K562 (cell line): Measurements from ENCODE around the gene NRSN2. TPM values are rescaled to one million over a fixed set of nuclear protein-coding genes. Genes with fewer than 3 reads are reported as not detected.

ENCODE experiments used
- FOXO4 ChIP-seq: fragments of 450-650 bp; formaldehyde crosslinking; IDR thresholded peaks from 2 replicates; pipeline ENCODE4 v1.4.0; 2020; ENCODE audit warnings: mild to moderate bottlenecking, moderate library complexity
- NBN ChIP-seq: fragments of 450-650 bp; IDR thresholded peaks from 2 replicates; pipeline ENCODE4 v1.6.1; 2016; ENCODE audit warnings: low read depth, mild to moderate bottlenecking
- NFXL1 ChIP-seq: fragments of 450-650 bp; formaldehyde crosslinking; IDR thresholded peaks from 2 replicates; pipeline ENCODE4 v1.4.0; 2021; ENCODE audit warnings: mild to moderate bottlenecking
- RAD21 ChIP-seq, 2 experiments: fragments of 250-450 bp in 1 of 2; fragments of 450-650 bp in 1 of 2; sonication (Bioruptor Pico) in 1 of 2; formaldehyde crosslinking in 1 of 2; IDR thresholded peaks in 1 of 2; conservative IDR thresholded peaks in 1 of 2; 2 replicates each; pipeline versions ENCODE4 v1.4.0 to v1.8.0; 2020 to 2022; ENCODE audit warnings: mild to moderate bottlenecking in 2 of 2, moderate library complexity in 1 of 2
- SFPQ ChIP-seq: fragments of 200-400 bp; formaldehyde crosslinking; IDR thresholded peaks from 2 replicates; pipeline ENCODE4 v1.6.1; 2017; ENCODE audit warnings: mild to moderate bottlenecking, low read depth, low read length, moderate library complexity
- TBL1XR1 ChIP-seq, 2 experiments: IDR thresholded peaks; 2 replicates each; pipeline ENCODE4 v1.6.1; 2012; ENCODE audit warnings: improper control_type of control experiment in 2 of 2, low read length in 2 of 2, mild to moderate bottlenecking in 1 of 2
- THAP12 ChIP-seq: fragments of 250-450 bp; sonication (Bioruptor Pico); IDR thresholded peaks from 2 replicates; pipeline ENCODE4 v1.9.0; 2021; ENCODE audit warnings: mild to moderate bottlenecking, inconsistent platforms
- TSC22D4 ChIP-seq: fragments of 450-650 bp; IDR thresholded peaks from 2 replicates; pipeline ENCODE4 v1.6.1; 2016; ENCODE audit warnings: missing genetic modification characterization, missing biosample characterization, control low read depth
- ZNF318 ChIP-seq, 2 experiments: fragments of 450-650 bp; IDR thresholded peaks; 2 replicates each; pipeline ENCODE4 v1.6.1; 2016; ENCODE audit warnings: mild to moderate bottlenecking in 2 of 2, borderline replicate concordance in 1 of 2, low read depth in 1 of 2, moderate library complexity in 1 of 2
- ZNF780A ChIP-seq: fragments of 250-450 bp; sonication (Bioruptor Pico); IDR thresholded peaks from 2 replicates; pipeline ENCODE4 v1.5.0; 2021; ENCODE audit warnings: mild to moderate bottlenecking
- polyA plus RNA-seq, 8 experiments: library from polyadenylated mRNA; depleted of rRNA in 4 of 8; stranded (reverse) in 5 of 8; unstranded in 3 of 8; fragments of >200 nt; fragmentation: Nextera tagmentation in 2 of 8; fragmentation: Illumina TruSeq in 1 of 8; extraction: Ambion mirVana in 2 of 8; extraction: Trizol in 1 of 8; gene quantifications; 2 replicates each; pipeline versions ENCODE4 v1.2.1 to v1.2.3, GENCODE V29; 2011 to 2014; ENCODE audit warnings: inconsistent platforms in 1 of 8, missing spikeins in 1 of 8
- total RNA-seq, 7 experiments: library from RNA; depleted of rRNA in 6 of 7; stranded (reverse); fragments of >200 nt in 6 of 7; fragmentation: Illumina TruSeq in 2 of 7; extraction: Trizol in 2 of 7; gene quantifications; 2 replicates each; pipeline versions ENCODE4 v1.2.1 to v1.2.3, GENCODE V29; 2011 to 2021; ENCODE audit warnings: low replicate concordance in 1 of 7

The NRSN2 gene
- total and polyA plus RNA-seq, 9 of the 15 experiments (the other 6 are each of a cell fraction or from before 2014, with no cell fraction given): 7.5 to 29.7 (median 11.1) TPM

- TF ChIP-seq THAP12 (CRISPR knock-in tag): no peak
- no peak for TF ChIP-seq FOXO4 (CRISPR knock-in tag)
- no peak for TF ChIP-seq RAD21 (CRISPR knock-in tag; conservative IDR thresholded peaks at IDR 0.05 in 1 of 2, IDR thresholded peaks at IDR 0.05 in 1 of 2)
- TF ChIP-seq ZNF780A: no peak
- TF ChIP-seq SFPQ: no peak
- no peak for TF ChIP-seq NFXL1 (CRISPR knock-in tag)
- peak in 1 of 2 experiments; percentile 85; a peak in 2 of 4 replicates for TF ChIP-seq TBL1XR1 (IDR thresholded peaks at IDR 0.05; ENCODE audit: low read length in 2 of 2)
- TF ChIP-seq ZNF318 (IDR thresholded peaks at IDR 0.05; ENCODE audit: borderline replicate concordance in 1 of 2, low read depth in 1 of 2): peak in 1 of 2 experiments; percentile 96; a peak in 2 of 4 replicates
- TF ChIP-seq NBN: no peak
- TF ChIP-seq TSC22D4 (tag): no peak
These were observed 26.4 kb downstream of the NRSN2 start (continued) for GRCh38 chr20:373171-373890.
